Hepatocyte (in vitro differentiated cells): ENCODE results near the gene ADAMTSL3.
"Not testable (repeated sequence)": the region's sequence is repeated elsewhere in the genome, so short reads cannot be mapped to it uniquely, and the experiment has no call there.

Source experiments
- CTCF ChIP-seq: fragments of 200-600 bp; sonication (generic); IDR thresholded peaks from 2 replicates; pipeline ENCODE4 v1.5.1; 2016; ENCODE audit warnings: antibody characterized with exemption, mild to moderate bottlenecking; ENCODE audit not compliant: poor library complexity
- EZH2 ChIP-seq: fragments of 200-600 bp; sonication (generic); IDR thresholded peaks from 2 replicates; pipeline ENCODE4 v1.6.1; 2016; ENCODE audit warnings: antibody characterized with exemption, mild to moderate bottlenecking, borderline replicate concordance
- EZH2phosphoT487 ChIP-seq: fragments of 200-600 bp; sonication (generic); IDR thresholded peaks from one replicate; pipeline ENCODE4 v1.6.1; 2018; ENCODE audit warnings: antibody characterized with exemption, mild to moderate bottlenecking, low read depth, moderate library complexity; ENCODE audit not compliant: unreplicated experiment, severe bottlenecking

- TF ChIP-seq EZH2, EZH2phosphoT487, CTCF: not testable (repeated sequence)
These were observed 400.6 kb downstream of the ADAMTSL3 start for GRCh38 chr15:84054544-84054943.
